GM12878 (cell line): ENCODE measurements around the gene CFP. TPM values are rescaled to one million over a fixed set of nuclear protein-coding genes. Genes with fewer than 3 reads are reported as not detected.
A peak's percentile ranks its signal among the peaks of the same experiment; 100 is the strongest.

Source experiments
- ATF2 ChIP-seq: IDR thresholded peaks from 2 replicates; pipeline ENCODE4 v1.6.1; 2012; ENCODE audit warnings: low read length, inconsistent platforms
- ATF7 ChIP-seq: fragments of 450-650 bp; IDR thresholded peaks from 2 replicates; pipeline ENCODE4 v1.6.1; 2016; ENCODE audit warnings: low read depth, mild to moderate bottlenecking
- IKZF2 ChIP-seq, 2 experiments: fragments of 450-650 bp; IDR thresholded peaks; 2 replicates each; pipeline ENCODE4 v1.6.1; 2017; ENCODE audit warnings: mild to moderate bottlenecking in 2 of 2, moderate library complexity in 2 of 2
- JUND ChIP-seq: IDR thresholded peaks from 2 replicates; pipeline ENCODE4 v1.6.1; 2012; ENCODE audit warnings: low read depth, mild to moderate bottlenecking, low read length, improper control_type of control experiment, moderate library complexity
- MEF2A ChIP-seq: IDR thresholded peaks from 2 replicates; pipeline ENCODE4 v1.6.1; 2011; ENCODE audit warnings: low read depth, mild to moderate bottlenecking, low read length, moderate library complexity; ENCODE audit not compliant: insufficient read depth
- MEF2B ChIP-seq: fragments of 450-650 bp; IDR thresholded peaks from 2 replicates; pipeline ENCODE4 v1.6.1; 2018; ENCODE audit warnings: mild to moderate bottlenecking, moderate library complexity; ENCODE audit not compliant: partially characterized antibody, poor library complexity, severe bottlenecking
- MTA2 ChIP-seq: fragments of 450-650 bp; IDR thresholded peaks from 2 replicates; pipeline ENCODE4 v1.6.1; 2016; ENCODE audit warnings: low read depth, mild to moderate bottlenecking, moderate library complexity
- MYB ChIP-seq: fragments of 150-350 bp; IDR thresholded peaks from 2 replicates; pipeline ENCODE4 v1.6.1; 2014; ENCODE audit warnings: mild to moderate bottlenecking, low read depth, low read length, borderline replicate concordance
- NBN ChIP-seq: fragments of 450-650 bp; IDR thresholded peaks from 2 replicates; pipeline ENCODE4 v1.6.1; 2016
- NKRF ChIP-seq: fragments of 450-650 bp; conservative IDR thresholded peaks from 2 replicates; pipeline ENCODE4 v1.6.1; 2017; ENCODE audit warnings: mild to moderate bottlenecking, moderate library complexity
- RAD21 ChIP-seq: IDR thresholded peaks from 2 replicates; pipeline ENCODE4 v1.6.1; 2011; ENCODE audit warnings: mild to moderate bottlenecking, low read depth, low read length, moderate library complexity; ENCODE audit not compliant: insufficient read depth
- RBBP5 ChIP-seq: fragments of 200-600 bp; sonication (generic); conservative IDR thresholded peaks from 2 replicates; pipeline ENCODE4 v1.6.1; 2016
- SMARCA5 ChIP-seq: fragments of 450-650 bp; IDR thresholded peaks from 2 replicates; pipeline ENCODE4 v1.6.1; 2017; ENCODE audit warnings: mild to moderate bottlenecking
- SMC3 ChIP-seq: IDR thresholded peaks from 2 replicates; pipeline ENCODE4 v1.6.1; 2011; ENCODE audit warnings: low read length, improper control_type of control experiment, borderline replicate concordance
- STAT1 ChIP-seq: fragments of 450-650 bp; conservative IDR thresholded peaks from 2 replicates; pipeline ENCODE4 v1.6.1; 2014; ENCODE audit warnings: antibody characterized with exemption, mild to moderate bottlenecking
- TCF12 ChIP-seq: IDR thresholded peaks from 2 replicates; pipeline ENCODE4 v1.6.1; 2011; ENCODE audit warnings: low read depth, mild to moderate bottlenecking, low read length
- polyA plus RNA-seq, 11 experiments: library from polyadenylated mRNA; depleted of rRNA in 4 of 11; unstranded in 6 of 11; stranded (reverse) in 5 of 11; fragments of >200 nt; fragmentation: Nextera tagmentation in 4 of 11; fragmentation: Illumina TruSeq in 1 of 11; extraction: Ambion mirVana in 4 of 11; extraction: Trizol in 1 of 11; gene quantifications; 1 replicate in 1 of 11; 2 replicates in 10 of 11; pipeline versions ENCODE4 v1.2.1 to v1.2.3, GENCODE V29; 2011 to 2016; ENCODE audit warnings: inconsistent platforms in 2 of 11, missing spikeins in 2 of 11, low read depth in 1 of 11
- total RNA-seq, 4 experiments: library from RNA; depleted of rRNA in 3 of 4; stranded (reverse); fragments of >200 nt in 3 of 4; fragmentation: Illumina TruSeq in 1 of 4; extraction: Trizol in 1 of 4; gene quantifications; 2 replicates each; pipeline versions ENCODE4 v1.2.1 to v1.2.3, GENCODE V29; 2013 to 2021
- TF ChIP-seq, protein P1 (sequence below): fragments of 450-650 bp; IDR thresholded peaks from 2 replicates; pipeline ENCODE4 v1.6.1; 2017; ENCODE audit warnings: low read depth, mild to moderate bottlenecking, moderate library complexity

Gene CFP
- total and polyA plus RNA-seq, 10 of the 15 experiments (the other 5 are each of a cell fraction or from before 2014, with no cell fraction given), result 0.72 to 10.1 (median 2.8) TPM

DNA sequence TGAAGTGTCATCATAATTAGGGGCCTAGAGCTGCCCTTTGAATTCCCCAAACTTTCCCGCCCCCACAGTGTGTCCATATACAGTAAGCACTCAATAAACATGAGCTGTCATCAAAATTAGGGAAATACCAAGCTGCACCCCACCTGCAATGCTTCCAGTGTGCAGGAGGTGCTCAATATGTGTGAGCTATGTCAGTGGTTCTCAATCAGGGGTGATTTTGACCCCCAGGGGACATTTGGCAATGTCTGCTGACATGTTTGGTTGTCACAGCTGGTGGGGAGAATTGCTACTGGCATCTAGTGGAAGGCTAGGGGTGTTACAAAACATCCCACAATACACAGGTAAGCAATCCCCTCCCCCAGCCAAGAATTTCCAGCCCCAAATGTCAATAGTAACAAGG is 748 bp downstream of the CFP start (continued):
- TF ChIP-seq NKRF, result no peak
- no peak for TF ChIP-seq MEF2A
- TF ChIP-seq MTA2, result 0 out of 2 replicates have a peak, but pooled peaks have one; percentile 12
- peak; percentile 50; the same call in 1 of the 2 replicates for TF ChIP-seq ATF7
- TF ChIP-seq RBBP5, result no peak
- TF ChIP-seq SMARCA5, result 0 out of 2 replicates have a peak, but pooled peaks have one; percentile 42
- peak in 1 of 2 experiments; percentile 23; a peak in 1 of 4 replicates for TF ChIP-seq IKZF2 (IDR thresholded peaks at IDR 0.05)
- TF ChIP-seq JUND, result no peak
- TF ChIP-seq NBN, result peak; percentile 53
- no peak for TF ChIP-seq STAT1
- TF ChIP-seq TCF12, result peak; percentile 62; the same call in 1 of the 2 replicates
- peak; percentile 64 for TF ChIP-seq RAD21
- 0 out of 2 replicates have a peak, but pooled peaks have one; percentile 24 for TF ChIP-seq ATF2
- peak; percentile 43; the same call in 1 of the 2 replicates for TF ChIP-seq SMC3
- TF ChIP-seq, protein P1, sequence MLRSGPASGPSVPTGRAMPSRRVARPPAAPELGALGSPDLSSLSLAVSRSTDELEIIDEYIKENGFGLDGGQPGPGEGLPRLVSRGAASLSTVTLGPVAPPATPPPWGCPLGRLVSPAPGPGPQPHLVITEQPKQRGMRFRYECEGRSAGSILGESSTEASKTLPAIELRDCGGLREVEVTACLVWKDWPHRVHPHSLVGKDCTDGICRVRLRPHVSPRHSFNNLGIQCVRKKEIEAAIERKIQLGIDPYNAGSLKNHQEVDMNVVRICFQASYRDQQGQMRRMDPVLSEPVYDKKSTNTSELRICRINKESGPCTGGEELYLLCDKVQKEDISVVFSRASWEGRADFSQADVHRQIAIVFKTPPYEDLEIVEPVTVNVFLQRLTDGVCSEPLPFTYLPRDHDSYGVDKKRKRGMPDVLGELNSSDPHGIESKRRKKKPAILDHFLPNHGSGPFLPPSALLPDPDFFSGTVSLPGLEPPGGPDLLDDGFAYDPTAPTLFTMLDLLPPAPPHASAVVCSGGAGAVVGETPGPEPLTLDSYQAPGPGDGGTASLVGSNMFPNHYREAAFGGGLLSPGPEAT, result peak; percentile 75; the same call in 1 of the 2 replicates
- peak; percentile 93 for TF ChIP-seq MEF2B
- no peak for TF ChIP-seq MYB
